Measurements from ENCODE around the gene SIGLEC5.

DNA sequence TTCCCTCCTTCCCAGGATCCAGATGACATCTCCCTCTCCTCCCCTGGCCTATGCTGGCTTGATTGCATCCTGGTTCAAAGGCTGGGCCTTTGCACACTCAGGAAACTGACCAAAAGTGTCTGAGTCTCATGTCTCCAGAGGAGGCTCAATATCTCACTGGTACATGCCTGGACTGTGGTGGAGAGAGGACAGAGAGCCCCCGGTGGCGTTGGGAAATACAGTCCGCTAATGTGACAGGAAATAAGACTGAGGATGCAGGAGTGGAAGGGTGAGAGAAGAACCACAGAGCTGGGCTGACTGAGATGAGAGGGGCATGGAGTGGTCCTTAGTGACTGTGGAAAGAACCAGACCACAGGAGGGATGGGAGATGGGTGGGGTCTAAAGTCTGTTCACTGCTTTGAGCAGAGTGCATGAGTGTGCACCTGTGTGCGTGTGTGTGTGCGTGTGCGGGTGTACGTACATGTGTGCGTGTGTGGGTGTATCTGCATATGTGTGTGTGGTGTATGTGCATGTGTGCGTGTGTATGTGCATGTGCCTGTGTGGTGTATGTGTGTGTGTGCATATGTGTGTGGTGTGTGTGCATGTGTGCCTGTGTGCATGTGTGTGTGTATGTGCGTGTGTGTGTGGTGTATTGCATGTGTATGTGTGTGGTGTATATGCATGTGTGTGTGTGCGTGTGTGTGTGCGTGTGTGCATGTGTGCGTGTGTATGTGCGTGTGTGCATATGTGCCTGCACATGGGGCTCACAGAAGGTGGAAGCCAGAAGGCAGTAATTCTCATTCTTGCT, 1.9 kb downstream of the SIGLEC5 start:
- no peak for TF ChIP-seq POLR2A (IDR thresholded peaks at IDR 0.05)
- TF ChIP-seq, protein P1, sequence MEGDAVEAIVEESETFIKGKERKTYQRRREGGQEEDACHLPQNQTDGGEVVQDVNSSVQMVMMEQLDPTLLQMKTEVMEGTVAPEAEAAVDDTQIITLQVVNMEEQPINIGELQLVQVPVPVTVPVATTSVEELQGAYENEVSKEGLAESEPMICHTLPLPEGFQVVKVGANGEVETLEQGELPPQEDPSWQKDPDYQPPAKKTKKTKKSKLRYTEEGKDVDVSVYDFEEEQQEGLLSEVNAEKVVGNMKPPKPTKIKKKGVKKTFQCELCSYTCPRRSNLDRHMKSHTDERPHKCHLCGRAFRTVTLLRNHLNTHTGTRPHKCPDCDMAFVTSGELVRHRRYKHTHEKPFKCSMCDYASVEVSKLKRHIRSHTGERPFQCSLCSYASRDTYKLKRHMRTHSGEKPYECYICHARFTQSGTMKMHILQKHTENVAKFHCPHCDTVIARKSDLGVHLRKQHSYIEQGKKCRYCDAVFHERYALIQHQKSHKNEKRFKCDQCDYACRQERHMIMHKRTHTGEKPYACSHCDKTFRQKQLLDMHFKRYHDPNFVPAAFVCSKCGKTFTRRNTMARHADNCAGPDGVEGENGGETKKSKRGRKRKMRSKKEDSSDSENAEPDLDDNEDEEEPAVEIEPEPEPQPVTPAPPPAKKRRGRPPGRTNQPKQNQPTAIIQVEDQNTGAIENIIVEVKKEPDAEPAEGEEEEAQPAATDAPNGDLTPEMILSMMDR (IDR thresholded peaks at IDR 0.05): no peak
